Transverse colon (tissue), 3 donors: ENCODE data around the gene RTP5.

ENCODE experiments used
- CTCF ChIP-seq, 5 experiments: fragments of 200-600 bp in 3 of 5; fragments of 450-650 bp in 2 of 5; sonication (generic) in 3 of 5; IDR thresholded peaks; 1 replicate in 2 of 5; 2 replicates in 3 of 5; pipeline ENCODE4 v1.5.1; 2016 to 2017; ENCODE audit warnings: antibody characterized with exemption in 5 of 5, inconsistent platforms in 3 of 5, mild to moderate bottlenecking in 2 of 5, moderate library complexity in 1 of 5
- EP300 ChIP-seq: sonication (generic); formaldehyde crosslinking; IDR thresholded peaks from one replicate; pipeline ENCODE4 v1.6.1; 2017; ENCODE audit warnings: antibody characterized with exemption, low read depth
- POLR2A ChIP-seq: fragments of 450-650 bp; IDR thresholded peaks from one replicate; pipeline ENCODE4 v1.6.1; 2016; ENCODE audit warnings: antibody characterized with exemption, mild to moderate bottlenecking, moderate library complexity

DNA sequence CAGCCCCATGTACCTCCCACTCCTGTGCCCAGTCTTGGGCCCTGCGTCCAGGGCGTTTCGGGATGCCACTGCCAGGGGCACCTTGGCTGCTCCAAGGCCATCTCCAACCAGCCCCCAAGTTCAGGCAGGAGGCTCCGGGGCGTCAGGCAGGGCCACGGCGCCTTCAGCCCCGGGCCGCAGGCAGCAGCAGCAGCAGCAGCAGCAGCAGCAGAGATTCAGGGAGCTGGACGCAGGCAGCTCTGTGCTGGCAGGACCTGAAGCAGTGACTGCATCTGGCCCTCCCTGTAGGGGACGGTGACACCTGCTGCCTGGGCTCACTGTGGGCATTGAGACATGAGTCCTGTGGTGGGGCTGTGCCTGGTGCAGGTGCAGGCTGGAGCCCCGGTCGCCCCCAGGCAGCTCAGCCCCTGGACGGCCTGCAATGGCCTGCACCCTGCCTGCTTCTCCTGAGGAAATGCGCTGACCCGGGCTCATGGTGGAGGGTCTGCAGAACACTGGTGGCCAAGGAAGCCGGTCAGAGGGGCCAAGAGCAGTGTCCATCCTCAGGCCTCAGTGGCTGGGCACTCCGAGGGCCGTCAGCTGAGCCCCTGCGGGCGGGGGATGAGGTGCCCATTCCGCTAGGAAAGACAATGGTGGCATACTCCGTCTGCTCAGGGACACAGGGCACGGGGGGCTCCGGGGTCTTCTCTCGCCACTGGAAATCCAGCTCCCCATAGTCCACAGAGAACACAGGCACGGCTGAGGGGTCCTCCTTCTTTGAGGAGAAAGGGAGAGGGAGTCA is 18.8 kb upstream of the RTP5 start:
- TF ChIP-seq CTCF (IDR thresholded peaks at IDR 0.05) (no peak), POLR2A (no peak), EP300 (no peak)
